HG03354 (cell line): ENCODE results near the gene PAK2.
"Not testable (repeated sequence)": the region's sequence is repeated elsewhere in the genome, so short reads cannot be mapped to it uniquely, and the experiment has no call there.

Experiments used
- ATAC-seq: cut with Tn5 transposase; IDR thresholded peaks from one replicate; pipeline ENCODE4 v1.9.1; 2021; ENCODE audit warnings: mild to moderate bottlenecking; ENCODE audit not compliant: unreplicated experiment, poor library complexity, severe bottlenecking

Gene PAK2

DNA sequence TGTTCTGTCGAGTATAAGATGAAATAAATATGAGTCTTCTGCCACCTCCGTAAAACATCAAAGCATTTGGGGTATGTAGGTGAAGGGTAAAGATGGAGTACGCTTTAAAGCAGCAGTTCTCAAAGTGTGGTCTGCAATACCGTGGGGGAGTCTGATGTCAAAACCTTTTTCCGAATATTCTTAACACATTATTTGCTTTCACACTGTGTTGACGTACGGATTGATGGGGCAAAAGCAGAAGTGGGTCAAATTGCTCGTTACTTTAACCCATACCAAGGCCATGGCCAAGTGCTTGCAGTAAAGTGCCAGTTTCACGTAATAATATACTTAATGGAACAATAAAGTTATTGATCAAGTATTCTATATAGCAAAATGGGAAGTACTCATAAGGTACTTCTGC is 36.3 kb downstream of the PAK2 start:
- no peak for ATAC-seq

DNA sequence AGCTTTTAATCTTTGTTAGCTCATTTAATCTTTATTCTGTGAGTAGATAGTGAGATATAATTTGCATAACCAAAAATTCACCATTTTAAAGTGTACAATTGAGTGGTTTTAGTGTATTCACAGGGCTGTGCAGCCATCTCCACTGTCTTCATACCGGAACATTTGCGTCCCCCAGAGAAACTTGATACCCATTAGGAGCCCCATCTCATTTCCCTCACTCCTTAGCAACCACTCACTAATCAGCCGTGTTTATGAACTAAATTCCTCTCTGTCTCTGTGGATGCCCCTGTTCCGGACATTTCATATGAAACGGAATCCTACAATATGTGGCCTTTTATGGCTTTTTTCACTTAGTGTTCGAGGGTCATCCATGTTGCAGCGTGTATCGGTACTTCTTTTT is 38.2 kb downstream of the PAK2 start:
- no peak for ATAC-seq

DNA sequence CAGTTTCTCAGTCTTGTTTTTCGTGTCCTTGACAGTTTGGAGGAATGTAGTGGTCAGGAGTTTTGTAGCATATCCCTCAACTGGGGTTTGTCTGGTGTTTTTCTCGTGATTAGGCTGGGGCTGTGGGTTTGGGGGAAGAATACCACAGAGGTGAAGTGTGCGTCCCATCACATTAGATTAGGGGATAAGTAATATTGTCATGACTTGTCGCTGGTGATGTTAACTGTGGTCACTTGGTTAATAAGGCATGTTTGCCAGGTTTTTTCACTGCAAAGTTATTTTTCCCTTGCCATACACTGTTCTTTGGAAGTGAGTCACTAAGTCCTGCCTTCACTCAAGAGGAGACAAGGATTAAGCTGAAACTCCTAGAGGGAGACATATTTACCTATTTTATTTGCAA is 39.1 kb downstream of the PAK2 start:
- no peak for ATAC-seq

DNA sequence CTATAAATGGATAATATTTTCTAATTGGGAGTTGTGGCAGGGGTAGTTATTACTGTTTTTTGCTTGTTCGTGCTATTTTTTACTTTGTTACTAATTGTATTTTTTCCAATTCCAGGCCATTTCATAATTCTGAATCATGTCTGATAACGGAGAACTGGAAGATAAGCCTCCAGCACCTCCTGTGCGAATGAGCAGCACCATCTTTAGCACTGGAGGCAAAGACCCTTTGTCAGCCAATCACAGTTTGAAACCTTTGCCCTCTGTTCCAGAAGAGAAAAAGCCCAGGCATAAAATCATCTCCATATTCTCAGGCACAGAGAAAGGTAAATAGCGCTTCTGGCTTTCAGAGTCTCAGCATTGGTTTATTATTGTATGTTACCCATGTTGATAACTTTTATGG is 42.9 kb downstream of the PAK2 start:
- ATAC-seq = no peak

DNA sequence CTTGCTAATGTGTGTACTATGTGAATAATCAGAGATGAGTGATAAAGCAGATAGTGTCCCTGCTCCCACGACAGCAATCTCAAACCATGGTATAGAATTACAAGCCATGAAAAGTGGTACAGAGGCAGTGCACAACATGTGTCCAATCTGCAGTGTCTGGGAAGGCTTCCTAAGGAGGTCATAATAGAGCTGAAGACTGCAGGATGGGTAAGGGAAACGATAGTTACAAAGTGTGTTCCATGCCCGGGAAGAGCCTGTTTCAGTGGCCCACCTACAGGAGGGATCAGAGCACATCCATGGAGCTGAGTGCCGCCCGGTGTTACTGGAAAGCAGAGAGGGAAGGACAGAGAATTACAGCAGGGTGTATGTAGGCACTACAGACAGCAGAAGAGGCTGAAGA is 48.9 kb downstream of the PAK2 start:
- no peak for ATAC-seq

DNA sequence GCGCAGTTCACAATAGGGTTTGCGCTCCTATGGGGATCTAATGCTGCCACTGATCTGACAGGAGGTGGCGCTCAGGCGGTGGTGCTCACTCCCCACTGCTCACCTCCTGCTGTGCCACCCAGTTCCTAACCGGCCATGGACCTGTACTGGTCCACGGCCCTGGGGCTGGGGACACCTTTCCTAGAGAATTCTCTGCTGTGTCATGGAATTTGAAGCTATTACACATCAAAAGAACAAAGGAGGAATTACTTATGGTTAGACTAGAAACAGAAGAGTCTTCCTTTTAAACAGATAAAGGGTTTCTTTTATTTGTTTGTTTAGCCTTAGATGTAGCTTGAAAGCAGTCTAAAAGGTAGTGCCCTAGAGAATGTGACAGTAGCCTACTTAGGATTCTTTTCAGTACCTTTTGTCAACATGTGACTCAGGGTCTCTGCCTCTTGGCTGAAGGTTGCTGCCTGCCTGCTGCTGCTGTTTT is 50.3 kb downstream of the PAK2 start:
- no peak for ATAC-seq

DNA sequence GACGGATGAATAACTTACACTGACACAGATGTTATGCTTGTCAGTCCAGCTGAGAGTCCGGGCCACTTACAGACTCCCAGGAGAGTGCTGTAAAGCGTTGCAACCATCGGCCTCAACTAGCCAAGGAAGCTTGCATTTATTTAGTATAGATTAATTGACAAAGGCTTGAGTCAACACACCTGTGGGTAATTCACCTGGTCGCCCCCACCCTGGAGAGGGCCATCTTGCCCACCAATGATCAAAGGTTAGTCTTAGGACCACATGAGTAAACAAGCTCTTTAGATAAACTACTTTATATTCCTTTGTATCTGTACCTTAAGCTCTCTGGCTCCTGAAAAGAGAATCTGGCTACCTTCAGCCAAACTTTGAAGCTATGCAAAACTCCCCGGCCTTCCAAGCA is 51.0 kb downstream of the PAK2 start:
- no peak for ATAC-seq

DNA sequence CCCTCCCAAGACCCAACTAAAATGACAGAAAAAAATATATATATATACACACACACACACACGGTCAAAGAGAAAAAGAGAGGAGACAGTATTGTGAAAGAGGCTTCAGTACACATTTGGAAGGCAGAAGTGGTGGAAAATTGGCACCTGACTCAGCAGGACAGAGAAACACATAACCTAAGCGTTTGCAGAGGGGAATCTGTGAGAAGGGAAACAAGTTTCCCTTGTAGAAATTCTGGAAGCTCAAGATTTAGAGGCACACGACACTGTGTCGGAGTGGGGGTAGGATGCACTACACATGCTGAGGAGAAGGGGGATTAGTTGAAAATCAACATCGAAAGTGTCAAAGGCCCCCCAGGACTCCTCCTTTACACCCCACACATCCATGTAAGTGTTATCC is 53.1 kb downstream of the PAK2 start:
- no peak for ATAC-seq

DNA sequence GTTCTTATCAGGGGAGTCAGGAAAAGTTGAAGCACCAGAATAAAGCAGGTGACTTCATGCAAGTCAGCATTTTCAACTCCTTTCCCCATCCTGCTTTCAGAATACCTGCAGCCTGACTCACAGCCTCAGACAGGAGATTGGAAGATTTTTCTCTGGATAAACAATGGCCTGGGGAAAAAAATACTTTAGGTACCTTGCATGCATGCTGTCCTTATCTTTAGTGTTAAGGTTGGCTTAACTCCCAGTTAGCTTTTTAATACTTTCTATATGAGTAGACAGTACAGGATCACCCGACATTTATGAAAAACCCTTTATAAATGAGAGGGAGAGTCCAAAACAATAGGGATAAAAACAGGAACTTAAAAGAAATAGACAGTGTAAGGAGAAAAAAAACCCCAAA is 53.6 kb downstream of the PAK2 start:
- no peak for ATAC-seq

DNA sequence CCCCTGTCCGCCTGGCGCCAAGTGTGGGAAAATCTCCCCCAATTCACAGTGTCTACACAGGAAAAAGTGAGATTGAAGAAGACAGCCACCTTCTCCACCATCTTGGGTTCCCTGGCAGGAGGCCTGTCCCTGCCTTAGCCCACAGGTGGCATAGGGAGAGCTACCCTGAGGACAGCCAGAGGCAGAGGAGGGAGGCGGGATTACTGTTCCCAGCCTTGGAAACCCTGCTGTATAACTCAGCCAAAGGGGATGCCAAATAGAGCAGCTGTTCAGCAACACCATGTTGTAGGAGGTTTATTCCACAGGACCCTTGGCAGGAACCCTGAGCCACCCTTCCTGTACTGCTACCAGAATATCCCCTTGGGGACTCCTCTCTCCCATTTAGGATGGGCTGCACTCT is 54.8 kb downstream of the PAK2 start:
- ATAC-seq = no peak

DNA sequence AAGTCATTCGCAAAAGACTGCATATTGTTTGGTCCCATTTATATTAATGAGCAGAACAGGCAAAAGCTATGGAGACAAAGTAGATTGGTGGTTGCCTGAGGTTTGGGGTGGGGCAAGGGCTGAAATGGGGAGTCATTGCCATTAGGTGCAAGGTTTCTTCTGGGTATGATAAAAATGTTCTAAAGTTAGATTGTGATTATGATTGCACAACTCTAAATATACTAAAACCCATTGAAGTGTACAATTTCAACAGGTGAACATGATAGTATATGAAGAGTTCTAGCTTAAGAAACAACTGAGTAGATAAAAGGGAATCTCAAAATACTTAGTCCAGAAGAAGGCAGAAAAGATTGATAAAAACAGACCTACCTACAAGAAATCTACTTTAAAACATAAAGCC is 56.7 kb downstream of the PAK2 start:
- ATAC-seq = no peak

DNA sequence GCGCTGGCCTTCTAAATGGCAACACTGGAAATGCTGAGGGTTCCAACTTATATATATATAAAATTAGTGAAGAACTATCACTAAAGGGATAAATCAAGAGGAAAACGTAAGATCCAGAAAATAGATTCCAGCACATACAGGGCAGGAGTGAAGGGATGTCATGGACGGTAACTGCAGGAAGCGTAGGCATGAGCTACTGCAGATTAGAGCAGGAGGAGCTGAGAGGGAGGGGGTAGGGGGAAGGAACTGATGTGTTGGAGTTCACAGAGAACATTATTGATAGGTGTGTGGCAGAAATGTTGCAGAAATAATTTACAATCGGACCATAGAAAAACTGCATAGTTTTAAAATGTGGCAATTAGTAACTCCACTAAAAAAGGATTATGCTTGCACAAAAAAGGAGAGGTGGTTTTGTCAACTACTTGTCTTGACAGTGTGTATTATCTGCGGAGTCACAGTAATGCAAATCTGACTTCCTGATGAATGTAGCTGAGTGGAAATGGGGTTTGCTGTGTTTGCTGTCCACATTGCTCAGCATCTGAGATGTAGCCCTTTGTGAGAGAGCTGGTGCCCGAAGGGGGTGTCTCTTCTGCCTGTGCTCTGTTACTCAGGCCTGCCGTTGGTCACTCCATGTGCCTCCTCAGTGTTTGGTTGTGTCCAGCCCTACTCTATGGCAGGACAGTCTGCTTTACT is 61.2 kb downstream of the PAK2 start:
- ATAC-seq = no peak

DNA sequence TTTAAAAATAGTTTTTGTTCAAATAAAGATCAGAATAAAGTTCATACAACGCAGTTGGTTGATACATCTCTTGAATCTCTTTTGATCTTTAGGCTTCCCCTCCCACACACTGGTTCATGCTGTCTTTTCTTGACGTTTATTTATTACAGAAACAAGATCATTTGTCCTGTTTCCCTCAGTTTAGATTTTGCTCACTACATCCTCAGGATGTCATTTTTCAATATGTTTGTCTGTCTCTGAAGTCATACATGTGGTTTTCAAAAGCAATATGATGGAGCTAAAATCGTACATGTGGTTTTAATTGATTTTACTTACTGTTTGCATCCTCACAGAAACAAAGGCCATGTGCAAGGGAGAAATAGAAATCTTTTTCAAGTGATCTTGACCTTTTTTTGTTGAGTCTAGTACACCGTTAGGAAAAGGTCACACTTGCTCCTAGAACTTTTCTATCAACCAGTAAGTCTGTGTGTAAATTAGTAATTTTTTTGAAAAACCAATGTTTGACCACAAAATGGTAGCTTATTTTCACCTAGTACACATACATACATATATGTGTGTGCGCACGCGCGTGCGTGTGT is 64.3 kb downstream of the PAK2 start:
- no peak for ATAC-seq

DNA sequence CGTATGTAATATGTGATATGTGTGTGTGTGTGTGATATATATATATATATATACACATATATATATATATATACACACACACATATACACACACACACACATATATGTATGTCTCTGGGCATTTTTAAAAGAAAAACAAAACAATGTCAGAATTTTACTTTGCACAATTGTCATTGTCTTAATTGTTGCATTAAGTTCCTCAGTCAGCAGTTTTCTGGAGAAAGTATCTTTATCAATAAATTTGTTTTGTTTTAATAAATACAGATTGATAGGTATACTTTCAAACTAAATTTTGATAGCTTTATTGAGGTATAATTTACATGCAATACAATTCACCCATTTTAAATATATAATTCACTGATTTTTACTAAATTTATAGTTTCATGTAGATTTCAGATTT is 65.1 kb downstream of the PAK2 start:
- no peak for ATAC-seq

DNA sequence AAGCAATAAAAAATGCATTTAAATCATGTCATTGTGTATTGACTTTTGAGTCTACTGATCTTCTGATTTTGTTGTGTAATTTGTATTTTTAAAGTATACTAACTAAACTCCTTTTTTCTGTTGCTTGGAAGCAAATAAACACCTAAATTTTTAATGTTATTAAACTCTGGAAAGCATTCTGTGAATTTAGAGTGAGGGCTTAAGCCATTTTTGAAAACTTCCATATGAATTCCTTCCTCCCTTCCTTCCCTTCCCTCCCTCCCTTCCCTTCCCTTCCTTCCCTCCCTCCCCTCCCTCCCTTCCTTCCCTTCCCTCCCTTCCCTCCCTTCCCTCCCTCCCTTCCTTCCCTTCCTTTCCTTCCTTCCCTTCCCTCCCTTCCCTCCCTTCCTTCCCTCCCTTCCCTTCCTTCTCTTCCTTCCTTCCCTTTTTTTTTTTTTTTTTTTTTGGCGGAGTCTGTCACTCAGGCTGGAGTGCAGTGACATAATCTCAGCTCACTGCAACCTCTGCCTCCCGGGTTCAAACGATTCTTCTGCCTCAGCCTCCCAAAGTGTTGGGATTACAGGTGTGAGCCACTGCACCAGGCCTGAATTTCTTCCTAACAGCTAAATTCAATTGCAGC is 71.4 kb downstream of the PAK2 start:
- ATAC-seq = no peak

DNA sequence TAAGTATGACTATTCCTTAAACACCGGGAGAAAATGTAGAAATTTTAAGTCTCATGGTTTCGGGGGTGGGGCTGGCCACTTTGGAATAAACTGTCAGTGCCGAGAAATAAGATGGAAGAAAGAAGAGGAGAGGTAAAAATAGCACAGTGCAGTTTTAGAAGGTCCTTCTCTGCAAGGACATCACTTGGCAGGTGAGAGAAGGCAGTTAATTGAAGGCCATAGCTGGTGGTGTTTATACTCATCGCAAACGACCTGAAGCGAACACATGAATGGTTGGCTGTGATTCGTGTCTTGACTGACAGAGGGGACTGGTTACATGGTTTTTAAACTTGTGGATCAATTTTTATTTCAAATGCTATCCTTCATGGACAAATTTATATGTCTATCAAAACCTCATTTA is 73.2 kb downstream of the PAK2 start:
- no peak for ATAC-seq

DNA sequence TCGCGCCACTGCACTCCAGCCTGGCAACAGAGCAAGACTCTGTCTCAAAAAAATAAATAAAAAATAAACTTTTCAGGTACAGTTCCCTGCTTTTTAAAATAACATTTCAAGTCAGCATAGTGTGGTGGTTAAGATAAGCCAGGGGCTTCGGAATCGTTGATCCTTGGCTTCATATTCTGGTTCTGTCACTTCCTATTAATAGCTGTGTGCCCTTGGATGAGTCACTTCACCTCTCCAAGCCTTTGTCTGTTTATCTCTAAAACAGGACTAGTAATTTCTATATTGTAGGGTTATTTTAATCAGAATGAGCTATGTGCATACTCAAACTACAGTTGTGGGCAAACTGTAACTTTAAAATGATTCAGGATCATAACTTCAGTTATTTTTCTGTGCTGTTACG is 74.2 kb downstream of the PAK2 start:
- ATAC-seq = no peak

DNA sequence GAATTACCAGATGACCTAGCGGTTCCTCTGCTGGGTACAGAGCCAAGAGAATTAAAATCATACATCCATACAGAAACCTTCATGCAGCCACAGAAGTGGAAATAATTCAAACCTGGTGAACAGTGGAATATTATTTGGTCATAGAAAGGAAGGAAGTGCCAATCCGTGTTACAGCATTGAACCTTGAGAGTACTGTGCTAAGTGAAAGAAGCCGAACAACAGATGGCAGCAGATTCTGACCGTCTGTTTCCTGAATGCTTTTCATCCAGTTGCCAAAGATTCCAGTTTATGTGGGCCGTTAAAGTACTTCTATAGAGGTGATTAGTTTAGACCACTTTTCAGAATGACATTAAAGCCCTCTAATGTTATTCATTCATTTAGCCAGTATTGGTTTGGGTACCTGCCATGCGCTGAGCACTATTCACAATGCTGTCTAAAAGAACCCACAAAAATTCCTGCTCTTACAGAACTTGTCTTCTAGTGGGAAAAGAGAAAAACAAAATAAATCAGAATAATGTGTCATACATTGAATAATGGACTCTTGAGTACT is 82.2 kb downstream of the PAK2 start:
- no peak for ATAC-seq

DNA sequence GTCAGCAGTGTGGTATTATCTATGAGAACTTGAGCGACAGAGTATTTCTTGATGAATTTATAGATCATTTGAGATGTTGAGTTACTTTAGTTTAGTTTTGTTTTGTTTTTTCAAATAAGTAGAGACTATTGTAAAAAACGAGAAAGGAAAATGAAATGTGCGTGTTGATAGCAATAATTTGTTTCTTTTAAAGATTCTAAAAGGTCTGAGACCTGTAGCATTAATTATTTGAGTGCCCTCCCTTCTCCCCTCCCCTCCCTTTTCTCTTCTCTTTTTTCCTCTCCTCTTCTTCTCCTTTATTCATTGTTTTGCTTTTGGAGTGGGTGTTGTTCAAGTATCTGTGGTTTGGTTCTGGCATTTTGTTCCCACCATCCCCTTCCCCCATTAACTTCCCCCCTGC is 90.0 kb downstream of the PAK2 start:
- ATAC-seq = not testable (repeated sequence)

DNA sequence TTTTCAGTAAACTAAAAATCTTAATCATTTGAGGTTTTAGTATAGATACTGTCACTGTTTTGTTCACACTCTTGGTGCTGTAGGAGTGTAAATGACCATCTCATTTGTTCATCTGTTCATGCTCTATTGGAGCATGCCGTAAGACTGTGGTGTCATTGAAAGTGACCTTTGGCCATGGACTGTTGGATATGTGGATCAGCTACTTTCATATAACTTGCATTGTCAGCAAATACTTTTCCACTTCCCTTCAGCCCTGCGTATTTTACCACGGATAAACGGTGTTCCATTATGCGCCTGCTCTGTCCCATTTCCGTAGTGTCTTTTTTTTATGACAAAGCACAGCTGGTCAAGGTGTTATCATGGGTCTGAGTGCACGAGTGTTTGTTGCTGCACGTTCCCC is 95.4 kb downstream of the PAK2 start:
- no peak for ATAC-seq

DNA sequence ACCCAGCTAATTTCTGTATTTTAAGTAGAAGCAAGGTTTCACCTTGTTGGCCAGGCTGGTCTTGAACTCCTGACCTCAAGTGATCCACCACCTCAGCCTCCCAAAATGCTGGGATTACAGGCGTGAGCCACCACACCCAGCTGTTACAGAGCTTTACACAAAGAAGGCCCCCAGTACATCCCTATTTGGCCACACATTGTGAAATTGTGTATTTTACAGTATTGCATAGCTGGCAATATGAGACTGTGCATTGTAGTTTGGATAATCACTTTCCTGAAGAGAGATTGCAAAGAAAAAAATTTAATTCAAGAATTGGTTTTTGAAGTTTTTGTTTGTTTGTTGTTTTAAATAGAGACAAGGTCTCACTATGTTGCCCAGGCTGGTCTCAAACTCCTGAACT is 97.0 kb downstream of the PAK2 start:
- not testable (repeated sequence) for ATAC-seq
